Inflammatory macrophage (primary cell): ENCODE data around the gene NUP62CL.
"Not testable (repeated sequence)": the region's sequence is repeated elsewhere in the genome, so short reads cannot be mapped to it uniquely, and the experiment has no call there.

Experiments used
- DNase-seq, 2 donors: peaks; one replicate each; pipeline ENCODE4 v3.0.0-alpha.2; 2020 to 2022
- total RNA-seq, 18 experiments: gene quantifications; one replicate each; lab custom pipeline; 2026; ENCODE audit warnings: mixed read lengths in 6 of 18, inconsistent platforms in 2 of 18; lab: John Stamatoyannopoulos, UW

Gene NUP62CL
- total RNA-seq: 0.03 to 0.99 (median 0.17) reads per million in 18 experiments

- DNase-seq: peak; percentile 43 to 46
Observed at GRCh38 chrX:107205770-107206696, at the start of gene NUP62CL, which contains the start of gene DNAAF6. NUP62CL (minus strand) TSS chrX:107206433; CDS start chrX:107175146, 31,287 bp downstream. DNAAF6 (plus strand) TSS chrX:107206611; CDS start chrX:107212876, 6,265 bp downstream.

- no peak for DNase-seq
Observed at GRCh38 chrX:107228486-107228819, 22.2 kb upstream of the NUP62CL start.

- DNase-seq: peak; percentile 13 to 44
Observed at GRCh38 chrX:107227780-107228485, 21.7 kb upstream of the NUP62CL start.

GRCh38 chrX:107226757-107227156 is 20.5 kb upstream of the NUP62CL start:
- DNase-seq: no peak

GRCh38 chrX:107213477-107213876 is 7.2 kb upstream of the NUP62CL start:
- DNase-seq: no peak

- DNase-seq: no peak
Observed at GRCh38 chrX:107207943-107208342, 1.7 kb upstream of the NUP62CL start.

GRCh38 chrX:107207089-107207488 is 856 bp upstream of the NUP62CL start:
- DNase-seq: no peak

- DNase-seq: no peak
Observed at GRCh38 chrX:107206697-107207065, 448 bp upstream of the NUP62CL start.

- DNase-seq: no peak
Observed at GRCh38 chrX:107204068-107204605, 2.1 kb downstream of the NUP62CL start.

- DNase-seq: no peak
Observed at GRCh38 chrX:107199491-107199890, 6.7 kb downstream of the NUP62CL start.

- not testable (repeated sequence) for DNase-seq
Observed at GRCh38 chrX:107198074-107198473, 8.2 kb downstream of the NUP62CL start.

GRCh38 chrX:107197319-107197718 is 8.9 kb downstream of the NUP62CL start:
- no peak for DNase-seq

- DNase-seq: no peak
Observed at GRCh38 chrX:107171369-107172102, 34.7 kb downstream of the NUP62CL start.

- no peak for DNase-seq
Observed at GRCh38 chrX:107168712-107169111, 37.5 kb downstream of the NUP62CL start.

- DNase-seq: no peak
Observed at GRCh38 chrX:107168257-107168656, 38.0 kb downstream of the NUP62CL start.

GRCh38 chrX:107167163-107167921 is 38.9 kb downstream of the NUP62CL start:
- DNase-seq: no peak

GRCh38 chrX:107157618-107158017 is 48.6 kb downstream of the NUP62CL start:
- DNase-seq: not testable (repeated sequence)

GRCh38 chrX:107155621-107156430 is 50.4 kb downstream of the NUP62CL start:
- DNase-seq: not testable (repeated sequence)

- peak; percentile 14 to 40 for DNase-seq
Observed at GRCh38 chrX:107154787-107155620, 51.2 kb downstream of the NUP62CL start.

- no peak for DNase-seq
Observed at GRCh38 chrX:107153005-107153404, 53.2 kb downstream of the NUP62CL start.
